K562 treated with DMSO at 1 percent for 24 hours (cell line): Measurements from ENCODE around the gene PINLYP. TPM values are rescaled to one million over a fixed set of nuclear protein-coding genes. Genes with fewer than 3 reads are reported as not detected.

Experiments used
- total RNA-seq: library from RNA; unstranded; fragments of 300-600 nt; gene quantifications from 2 replicates; pipeline ENCODE4 v1.2.3, GENCODE V29; 2022; ENCODE audit warnings: low read depth; ENCODE audit not compliant: insufficient read depth

Gene PINLYP
- total RNA-seq: 3.8 and 5.8 TPM in 2 replicates

GRCh38 chr19:43575156-43575950 lies at the start of gene PINLYP, which contains the start of gene XRCC1:
Gene PINLYP (plus strand): TSS chr19:43575801. CDS start chr19:43577192, 1,391 bp downstream.
Gene XRCC1 (minus strand): TSS chr19:43575527. CDS start chr19:43575458, 69 bp downstream.

GRCh38 chr19:43526884-43527859 lies 48.4 kb upstream of the PINLYP start, which contains the start of gene ETHE1:
Gene ETHE1 (minus strand): TSS chr19:43527201. CDS start chr19:43527177, 24 bp downstream.

GRCh38 chr19:43532962-43533545 lies 42.5 kb upstream of the PINLYP start, which contains the start of gene ZNF575:
Gene ZNF575 (plus strand): TSS chr19:43533188. CDS start chr19:43534423, 1,235 bp downstream.

GRCh38 chr19:43595999-43596841 lies 20.6 kb downstream of the PINLYP start, which contains the start of the genes IRGQ and ZNF576:
Gene IRGQ (minus strand): TSS chr19:43596134. CDS start chr19:43595338, 796 bp downstream.
Gene ZNF576 (plus strand): TSS chr19:43596595. CDS start chr19:43597109, 514 bp downstream.

GRCh38 chr19:43611788-43612187 lies 36.2 kb downstream of the PINLYP start, which contains the start of gene SRRM5:
Gene SRRM5 (plus strand): TSS chr19:43612088. CDS start chr19:43612122, 34 bp downstream.

GRCh38 chr19:43619262-43620060 lies 43.9 kb downstream of the PINLYP start, which contains the start of gene ZNF428:
Gene ZNF428 (minus strand): TSS chr19:43619629. CDS start chr19:43614304, 5,325 bp downstream.

Other genes starting within 250 kb of the PINLYP start
- gene CD177, start 222.1 kb upstream of the PINLYP start, total RNA-seq: not detected in 2 replicates
- gene TEX101, start 160.9 kb upstream of the PINLYP start, total RNA-seq: 0.81 and 1.0 TPM in 2 replicates
- gene LYPD3, start 110.2 kb upstream of the PINLYP start, total RNA-seq: 1.7 and 2.4 TPM in 2 replicates
- gene PHLDB3, start 71.1 kb upstream of the PINLYP start, total RNA-seq: 24.0 and 27.9 TPM in 2 replicates
- gene ETHE1, start 48.6 kb upstream of the PINLYP start, total RNA-seq: 38.0 and 39.6 TPM in 2 replicates
- 1.6 and 1.7 TPM in 2 replicates for gene ZNF575, start 42.6 kb upstream of the PINLYP start, total RNA-seq
- 55.8 and 58.5 TPM in 2 replicates for gene XRCC1, start 274 bp upstream of the PINLYP start, total RNA-seq
- gene IRGQ, start 20.3 kb downstream of the PINLYP start, total RNA-seq: 5.8 and 6.6 TPM in 2 replicates
- gene ZNF576, start 20.8 kb downstream of the PINLYP start, total RNA-seq: 15.1 and 23.4 TPM in 2 replicates
- 0.58 and 0.60 TPM in 2 replicates for gene SRRM5, start 36.3 kb downstream of the PINLYP start, total RNA-seq
- gene ZNF428, start 43.8 kb downstream of the PINLYP start, total RNA-seq: 82.2 and 85.2 TPM in 2 replicates
- 5.5 and 7.5 TPM in 2 replicates for gene CADM4, start 64.0 kb downstream of the PINLYP start, total RNA-seq
- gene PLAUR, start 94.4 kb downstream of the PINLYP start, total RNA-seq: 29.6 and 32.2 TPM in 2 replicates
- not detected in 2 replicates for gene IRGC, start 140.3 kb downstream of the PINLYP start, total RNA-seq
- gene SMG9, start 179.2 kb downstream of the PINLYP start, total RNA-seq: 35.8 and 36.2 TPM in 2 replicates
- gene KCNN4, start 205.2 kb downstream of the PINLYP start, total RNA-seq: 9.6 and 13.3 TPM in 2 replicates
- 0.42 and 0.65 TPM in 2 replicates for gene LYPD5, start 226.6 kb downstream of the PINLYP start, total RNA-seq